ENCODE data around the gene AKT1. TPM values are rescaled to one million over a fixed set of nuclear protein-coding genes. Genes with fewer than 3 reads are reported as not detected.

AKT1 gene
- total and polyA plus RNA-seq, 4 donors: 30.6 to 192 (median 58.7) TPM

DNA sequence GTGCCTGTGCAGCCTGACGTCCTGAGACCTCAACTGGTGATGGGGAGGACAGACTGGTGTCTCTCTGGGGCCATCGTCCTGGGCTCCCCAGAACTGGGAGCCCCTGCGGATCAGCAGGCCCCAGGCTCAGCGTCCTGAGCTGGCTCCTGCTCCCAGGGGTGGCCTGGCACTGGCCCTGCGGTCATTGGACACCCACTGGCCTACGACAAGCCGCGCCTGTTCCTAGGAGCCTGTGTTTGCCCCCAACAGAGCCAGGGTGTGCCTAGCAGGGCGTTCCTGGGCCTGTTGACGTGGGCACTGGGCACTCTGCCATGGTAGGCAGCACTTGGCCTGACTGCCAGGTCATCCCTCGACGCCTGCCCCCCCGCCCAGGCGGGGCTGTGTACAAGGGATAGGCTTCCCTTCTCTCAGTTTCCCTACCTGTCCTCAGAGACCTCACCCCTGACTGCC, 63.2 kb downstream of the AKT1 start:
- 32% methylated on average over 14 of the region's 14 CpGs for WGBS
- Histone ChIP-seq H3K27ac (ENCODE audit: low read depth in 1 of 2, low read length in 2 of 2) (peak overlapping the region; percentile 99 to 100), H3K9ac (ENCODE audit: low read depth in 1 of 2, low read length in 2 of 2) (peak overlapping the region; percentile 49 to 53), H3K9me3 (ENCODE audit: control insufficient read depth in 4 of 4, low read length in 3 of 4) (no peaks in the 10 kb centered on the region), H3K27me3 (ENCODE audit: control insufficient read depth in 4 of 4, insufficient read depth in 4 of 4, low read length in 3 of 4) (no peaks in the 10 kb centered on the region), H3K4me3 (ENCODE audit: low read depth in 1 of 3, low read length in 3 of 3) (no peak overlapping the region), H3K4me1 (ENCODE audit: control insufficient read depth in 4 of 4, insufficient read depth in 4 of 4, low read length in 3 of 4) (peaks cover 21 to 72% (median 56%) of the 10 kb centered on the region in 4 donors), H3K36me3 (ENCODE audit: control insufficient read depth in 4 of 4, insufficient read depth in 3 of 4, low read depth in 1 of 4, low read length in 3 of 4) (no peaks in the 10 kb centered on the region)
- no peak for TF ChIP-seq HNF4G (IDR thresholded peaks at IDR 0.05)
- peak in 1 of 2 donors; percentile 60 for TF ChIP-seq EGR1 (IDR thresholded peaks at IDR 0.05; ENCODE audit: low read depth in 2 of 2)
- TF ChIP-seq RAD21 (IDR thresholded peaks at IDR 0.05): peak; percentile 7 to 39
- TF ChIP-seq RXRA (IDR thresholded peaks at IDR 0.05): peak; percentile 100
- TF ChIP-seq FOXA1 (IDR thresholded peaks at IDR 0.05): peak; percentile 49
- peak; percentile 77 for TF ChIP-seq YY1 (IDR thresholded peaks at IDR 0.05)
- TF ChIP-seq ATF3 (IDR thresholded peaks at IDR 0.05): no peak
- TF ChIP-seq TAF1 (conservative IDR thresholded peaks at IDR 0.05): no peak
- peak; percentile 78 to 82 for TF ChIP-seq HNF4A (conservative IDR thresholded peaks at IDR 0.05)
- TF ChIP-seq, protein P1, sequence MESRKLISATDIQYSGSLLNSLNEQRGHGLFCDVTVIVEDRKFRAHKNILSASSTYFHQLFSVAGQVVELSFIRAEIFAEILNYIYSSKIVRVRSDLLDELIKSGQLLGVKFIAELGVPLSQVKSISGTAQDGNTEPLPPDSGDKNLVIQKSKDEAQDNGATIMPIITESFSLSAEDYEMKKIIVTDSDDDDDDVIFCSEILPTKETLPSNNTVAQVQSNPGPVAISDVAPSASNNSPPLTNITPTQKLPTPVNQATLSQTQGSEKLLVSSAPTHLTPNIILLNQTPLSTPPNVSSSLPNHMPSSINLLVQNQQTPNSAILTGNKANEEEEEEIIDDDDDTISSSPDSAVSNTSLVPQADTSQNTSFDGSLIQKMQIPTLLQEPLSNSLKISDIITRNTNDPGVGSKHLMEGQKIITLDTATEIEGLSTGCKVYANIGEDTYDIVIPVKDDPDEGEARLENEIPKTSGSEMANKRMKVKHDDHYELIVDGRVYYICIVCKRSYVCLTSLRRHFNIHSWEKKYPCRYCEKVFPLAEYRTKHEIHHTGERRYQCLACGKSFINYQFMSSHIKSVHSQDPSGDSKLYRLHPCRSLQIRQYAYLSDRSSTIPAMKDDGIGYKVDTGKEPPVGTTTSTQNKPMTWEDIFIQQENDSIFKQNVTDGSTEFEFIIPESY (IDR thresholded peaks at IDR 0.05): no peak
- TF ChIP-seq GABPA (IDR thresholded peaks at IDR 0.05 in 1 of 2, conservative IDR thresholded peaks at IDR 0.05 in 1 of 2): no peak
- no peak for TF ChIP-seq CTCF (IDR thresholded peaks at IDR 0.05; ENCODE audit: low read depth, low read length, missing input control)
- TF ChIP-seq FOXA2 (IDR thresholded peaks at IDR 0.05): peak; percentile 57
- TF ChIP-seq SP1 (IDR thresholded peaks at IDR 0.05): peak; percentile 96
- TF ChIP-seq JUND (IDR thresholded peaks at IDR 0.05): peak in 1 of 2 donors; percentile 64
- peak; percentile 39 for TF ChIP-seq NR2F2 (IDR thresholded peaks at IDR 0.05)
- TF ChIP-seq, protein P2, sequence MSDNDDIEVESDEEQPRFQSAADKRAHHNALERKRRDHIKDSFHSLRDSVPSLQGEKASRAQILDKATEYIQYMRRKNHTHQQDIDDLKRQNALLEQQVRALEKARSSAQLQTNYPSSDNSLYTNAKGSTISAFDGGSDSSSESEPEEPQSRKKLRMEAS (IDR thresholded peaks at IDR 0.05): no peak
- TF ChIP-seq, protein P3, sequence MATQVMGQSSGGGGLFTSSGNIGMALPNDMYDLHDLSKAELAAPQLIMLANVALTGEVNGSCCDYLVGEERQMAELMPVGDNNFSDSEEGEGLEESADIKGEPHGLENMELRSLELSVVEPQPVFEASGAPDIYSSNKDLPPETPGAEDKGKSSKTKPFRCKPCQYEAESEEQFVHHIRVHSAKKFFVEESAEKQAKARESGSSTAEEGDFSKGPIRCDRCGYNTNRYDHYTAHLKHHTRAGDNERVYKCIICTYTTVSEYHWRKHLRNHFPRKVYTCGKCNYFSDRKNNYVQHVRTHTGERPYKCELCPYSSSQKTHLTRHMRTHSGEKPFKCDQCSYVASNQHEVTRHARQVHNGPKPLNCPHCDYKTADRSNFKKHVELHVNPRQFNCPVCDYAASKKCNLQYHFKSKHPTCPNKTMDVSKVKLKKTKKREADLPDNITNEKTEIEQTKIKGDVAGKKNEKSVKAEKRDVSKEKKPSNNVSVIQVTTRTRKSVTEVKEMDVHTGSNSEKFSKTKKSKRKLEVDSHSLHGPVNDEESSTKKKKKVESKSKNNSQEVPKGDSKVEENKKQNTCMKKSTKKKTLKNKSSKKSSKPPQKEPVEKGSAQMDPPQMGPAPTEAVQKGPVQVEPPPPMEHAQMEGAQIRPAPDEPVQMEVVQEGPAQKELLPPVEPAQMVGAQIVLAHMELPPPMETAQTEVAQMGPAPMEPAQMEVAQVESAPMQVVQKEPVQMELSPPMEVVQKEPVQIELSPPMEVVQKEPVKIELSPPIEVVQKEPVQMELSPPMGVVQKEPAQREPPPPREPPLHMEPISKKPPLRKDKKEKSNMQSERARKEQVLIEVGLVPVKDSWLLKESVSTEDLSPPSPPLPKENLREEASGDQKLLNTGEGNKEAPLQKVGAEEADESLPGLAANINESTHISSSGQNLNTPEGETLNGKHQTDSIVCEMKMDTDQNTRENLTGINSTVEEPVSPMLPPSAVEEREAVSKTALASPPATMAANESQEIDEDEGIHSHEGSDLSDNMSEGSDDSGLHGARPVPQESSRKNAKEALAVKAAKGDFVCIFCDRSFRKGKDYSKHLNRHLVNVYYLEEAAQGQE (IDR thresholded peaks at IDR 0.05): peak; percentile 75
- DNase-seq (ENCODE audit: low spot score): no peak

Measured in liver (tissue), 9 donors.